ENCODE measurements around the gene CRYBB3.
A peak's percentile ranks its signal among the peaks of the same experiment; 100 is the strongest.
"Not testable (repeated sequence)": the region's sequence is repeated elsewhere in the genome, so short reads cannot be mapped to it uniquely, and the experiment has no call there.

Gene CRYBB3

GRCh38 chr22:25201557-25202273 lies 2.1 kb downstream of the CRYBB3 start:
- peak; percentile 10 for DNase-seq (ENCODE audit: low read depth, low spot score)
- no peak overlapping the region for H3K4me3 ChIP-seq (ENCODE audit: low read length)

- H3K4me3 ChIP-seq (ENCODE audit: low read length): no peak overlapping the region
- peak; percentile 29 for DNase-seq (ENCODE audit: low read depth, low spot score)
Observed at GRCh38 chr22:25202290-25202921, 2.7 kb downstream of the CRYBB3 start.

- H3K4me3 ChIP-seq (ENCODE audit: low read length): no peak overlapping the region
- DNase-seq (ENCODE audit: low read depth, low spot score): no peak
Observed at GRCh38 chr22:25203082-25203481, 3.4 kb downstream of the CRYBB3 start.

GRCh38 chr22:25204547-25204946 lies 4.9 kb downstream of the CRYBB3 start:
- DNase-seq (ENCODE audit: low read depth, low spot score); H3K4me3 ChIP-seq (ENCODE audit: low read length): not testable (repeated sequence)

- DNase-seq (ENCODE audit: low read depth, low spot score): no peak
- no peak overlapping the region for H3K4me3 ChIP-seq (ENCODE audit: low read length)
Observed at GRCh38 chr22:25205847-25206246, 6.2 kb downstream of the CRYBB3 start.

GRCh38 chr22:25206998-25207397 lies 7.3 kb downstream of the CRYBB3 start:
- no peak overlapping the region for H3K4me3 ChIP-seq (ENCODE audit: low read length)
- no peak for DNase-seq (ENCODE audit: low read depth, low spot score)

- H3K4me3 ChIP-seq (ENCODE audit: low read length): no peak overlapping the region
- no peak for DNase-seq (ENCODE audit: low read depth, low spot score)
Observed at GRCh38 chr22:25207553-25208157, 8.0 kb downstream of the CRYBB3 start.

GRCh38 chr22:25208328-25208727 lies 8.7 kb downstream of the CRYBB3 start:
- no peak overlapping the region for H3K4me3 ChIP-seq (ENCODE audit: low read length)
- DNase-seq (ENCODE audit: low read depth, low spot score): no peak

- no peak for DNase-seq (ENCODE audit: low read depth, low spot score)
- H3K4me3 ChIP-seq (ENCODE audit: low read length): no peak overlapping the region
Observed at GRCh38 chr22:25208743-25209505, 9.3 kb downstream of the CRYBB3 start.

GRCh38 chr22:25210793-25211192 lies 11.1 kb downstream of the CRYBB3 start:
- H3K4me3 ChIP-seq (ENCODE audit: low read length): no peak overlapping the region
- DNase-seq (ENCODE audit: low read depth, low spot score): no peak

- DNase-seq (ENCODE audit: low read depth, low spot score): no peak
- H3K4me3 ChIP-seq (ENCODE audit: low read length): no peak overlapping the region
Observed at GRCh38 chr22:25212337-25212736, 12.7 kb downstream of the CRYBB3 start.

GRCh38 chr22:25213221-25213620 lies 13.6 kb downstream of the CRYBB3 start:
- no peak overlapping the region for H3K4me3 ChIP-seq (ENCODE audit: low read length)
- DNase-seq (ENCODE audit: low read depth, low spot score): no peak

- no peak overlapping the region for H3K4me3 ChIP-seq (ENCODE audit: low read length)
- DNase-seq (ENCODE audit: low read depth, low spot score): no peak
Observed at GRCh38 chr22:25216230-25216629, 16.6 kb downstream of the CRYBB3 start.

GRCh38 chr22:25219211-25219689 lies 19.6 kb downstream of the CRYBB3 start, which contains the start of gene CRYBB2:
Gene CRYBB2 (plus strand): TSS chr22:25219639. CDS start chr22:25221430, 1,791 bp downstream.
- no peak within 1 kb of the TSS for H3K4me3 ChIP-seq (ENCODE audit: low read length)
- no peak for DNase-seq (ENCODE audit: low read depth, low spot score)

GRCh38 chr22:25219948-25220442 lies 20.3 kb downstream of the CRYBB3 start:
- DNase-seq (ENCODE audit: low read depth, low spot score): no peak
- H3K4me3 ChIP-seq (ENCODE audit: low read length): no peak overlapping the region

GRCh38 chr22:25221790-25222189 lies 22.1 kb downstream of the CRYBB3 start:
- DNase-seq (ENCODE audit: low read depth, low spot score): no peak
- no peak overlapping the region for H3K4me3 ChIP-seq (ENCODE audit: low read length)

GRCh38 chr22:25223269-25223850 lies 23.7 kb downstream of the CRYBB3 start:
- DNase-seq (ENCODE audit: low read depth, low spot score): no peak
- no peak overlapping the region for H3K4me3 ChIP-seq (ENCODE audit: low read length)

GRCh38 chr22:25228822-25229221 lies 29.2 kb downstream of the CRYBB3 start:
- no peak overlapping the region for H3K4me3 ChIP-seq (ENCODE audit: low read length)
- DNase-seq (ENCODE audit: low read depth, low spot score): no peak

GRCh38 chr22:25230760-25231159 lies 31.1 kb downstream of the CRYBB3 start:
- not testable (repeated sequence) for H3K4me3 ChIP-seq (ENCODE audit: low read length); DNase-seq (ENCODE audit: low read depth, low spot score)
